Upper lobe of right lung (tissue), 1 donor: ENCODE measurements around the gene ASPSCR1. TPM values are rescaled to one million over a fixed set of nuclear protein-coding genes. Genes with fewer than 3 reads are reported as not detected.

ENCODE experiments used
- ATAC-seq: fragments of 200-7000 bp; cut with Tn5 transposase; one replicate; pipeline ENCODE4 v1.9.1; 2020; ENCODE audit warnings: mild to moderate bottlenecking, moderate library complexity
- DNase-seq: peaks from one replicate; pipeline ENCODE4 v3.0.0-alpha.2; 2020
- H3K27ac ChIP-seq: fragments of 200-600 bp; one replicate; pipeline ENCODE4 v1.8.0; 2022
- H3K27me3 ChIP-seq: fragments of 200-600 bp; one replicate; pipeline ENCODE4 v1.8.0; 2022; ENCODE audit warnings: mild to moderate bottlenecking
- H3K36me3 ChIP-seq: fragments of 200-600 bp; one replicate; pipeline ENCODE4 v1.8.0; 2022
- H3K4me1 ChIP-seq: fragments of 200-600 bp; one replicate; pipeline ENCODE4 v1.8.0; 2022
- H3K4me3 ChIP-seq: fragments of 200-600 bp; one replicate; pipeline ENCODE4 v1.8.0; 2022; ENCODE audit warnings: mild to moderate bottlenecking
- H3K9me3 ChIP-seq: fragments of 200-600 bp; one replicate; pipeline ENCODE4 v1.8.0; 2022
- intact Hi-C: fragments of 100-400 bp; cut with DNase I; formaldehyde crosslinking; loops from one replicate; pipeline ENCODE4 v1.11.0; 2022
- total RNA-seq: library from RNA; stranded (reverse); fragmentation: NEBNext Ultra II Directional; extraction: Animal tissue kit (Norgen Biotek cat#: 25700); gene quantifications from one replicate; pipeline ENCODE4 v1.2.1, GENCODE V29; 2021
- TF ChIP-seq, protein P1 (sequence below): fragments of 200-600 bp; IDR thresholded peaks from one replicate; pipeline ENCODE4 v1.8.0; 2022; ENCODE audit warnings: antibody characterized with exemption
- donor health status: DM: no; HTN: yes; CAD: no; lungs with severe emphysema.

Gene ASPSCR1
- total RNA-seq, 1 donor from 2014 or later: 50.3 TPM

DNA sequence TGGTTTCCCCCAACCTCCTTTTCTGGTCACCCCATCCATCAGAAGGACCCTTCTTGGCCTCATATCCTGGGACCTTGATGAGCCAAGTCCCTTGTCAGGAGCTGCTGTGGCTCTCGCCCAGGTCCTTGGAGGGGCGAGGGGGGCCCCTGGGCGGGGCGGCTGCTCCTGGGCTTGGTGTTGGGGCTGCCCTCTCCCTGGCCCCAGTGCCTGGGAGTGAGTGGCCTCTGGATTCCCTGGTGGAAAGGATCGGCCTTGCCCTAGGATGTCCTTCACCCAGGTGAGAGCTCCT lies 10.2 kb upstream of the ASPSCR1 start:
- peaks cover 6% of the 10 kb centered on the region for H3K27me3 ChIP-seq
- no peaks in the 10 kb centered on the region for H3K9me3 ChIP-seq
- intact Hi-C loops: loop anchor here (10.0 kb wide), 1 partner anchor 188 kb away; no protein-coding TSS in a partner anchor
- no peaks in the 10 kb centered on the region for H3K36me3 ChIP-seq
- ATAC-seq (peak; percentile 1), DNase-seq (no peak)
- peak overlapping the region; percentile 37 for H3K27ac ChIP-seq
- TF ChIP-seq, protein P1, sequence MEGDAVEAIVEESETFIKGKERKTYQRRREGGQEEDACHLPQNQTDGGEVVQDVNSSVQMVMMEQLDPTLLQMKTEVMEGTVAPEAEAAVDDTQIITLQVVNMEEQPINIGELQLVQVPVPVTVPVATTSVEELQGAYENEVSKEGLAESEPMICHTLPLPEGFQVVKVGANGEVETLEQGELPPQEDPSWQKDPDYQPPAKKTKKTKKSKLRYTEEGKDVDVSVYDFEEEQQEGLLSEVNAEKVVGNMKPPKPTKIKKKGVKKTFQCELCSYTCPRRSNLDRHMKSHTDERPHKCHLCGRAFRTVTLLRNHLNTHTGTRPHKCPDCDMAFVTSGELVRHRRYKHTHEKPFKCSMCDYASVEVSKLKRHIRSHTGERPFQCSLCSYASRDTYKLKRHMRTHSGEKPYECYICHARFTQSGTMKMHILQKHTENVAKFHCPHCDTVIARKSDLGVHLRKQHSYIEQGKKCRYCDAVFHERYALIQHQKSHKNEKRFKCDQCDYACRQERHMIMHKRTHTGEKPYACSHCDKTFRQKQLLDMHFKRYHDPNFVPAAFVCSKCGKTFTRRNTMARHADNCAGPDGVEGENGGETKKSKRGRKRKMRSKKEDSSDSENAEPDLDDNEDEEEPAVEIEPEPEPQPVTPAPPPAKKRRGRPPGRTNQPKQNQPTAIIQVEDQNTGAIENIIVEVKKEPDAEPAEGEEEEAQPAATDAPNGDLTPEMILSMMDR: no peak
- peaks cover 23% of the 10 kb centered on the region for H3K4me1 ChIP-seq
- H3K4me3 ChIP-seq: peak overlapping the region; percentile 17

DNA sequence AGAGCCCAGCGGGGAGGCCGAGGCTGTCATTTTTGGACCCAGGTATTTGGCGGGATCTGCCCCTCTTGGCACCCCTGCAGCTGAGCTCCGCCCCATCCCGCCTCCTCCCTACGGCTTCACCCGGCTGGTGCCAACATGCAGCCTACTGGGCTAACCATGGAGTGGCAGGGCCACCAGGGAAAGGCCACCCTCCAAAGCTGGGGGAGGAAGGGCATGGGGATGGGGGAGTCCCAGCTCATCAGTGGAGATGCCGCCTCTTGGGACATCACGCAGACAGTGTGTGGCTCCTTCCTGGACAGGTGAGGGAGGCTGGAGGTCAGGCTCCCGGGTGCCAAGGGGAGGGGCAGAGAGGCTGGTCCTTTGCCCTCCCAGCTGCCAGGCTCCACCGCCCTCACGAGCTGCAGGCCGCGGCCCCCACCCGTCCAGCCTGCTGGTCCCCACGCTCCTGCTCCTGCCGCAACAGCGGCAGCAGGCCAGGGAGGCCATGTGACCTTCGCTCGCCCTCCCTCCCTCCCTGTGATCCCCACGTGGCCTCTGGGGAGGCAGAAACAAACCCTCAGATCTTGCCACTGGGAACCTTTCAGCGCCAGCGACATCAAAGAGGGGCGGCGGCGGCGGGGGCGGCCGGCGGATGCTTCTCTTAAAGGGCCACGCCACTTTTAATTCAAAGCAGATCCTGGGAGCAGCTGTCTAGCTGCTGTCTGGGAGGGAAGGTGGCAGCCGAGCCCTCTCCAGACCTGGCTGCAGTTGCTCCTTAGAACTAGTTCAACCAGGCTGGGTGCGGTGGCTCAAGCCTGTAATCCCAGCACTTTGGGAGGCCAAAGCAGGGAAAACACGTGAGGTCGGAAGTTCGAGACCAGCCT lies 9.7 kb upstream of the ASPSCR1 start:
- DNase-seq (peak; percentile 93), ATAC-seq (peak; percentile 92)
- intact Hi-C loops: loop anchor here (10.0 kb wide), 1 partner anchor 187 kb away; no protein-coding TSS in a partner anchor
- TF ChIP-seq, protein P1: no peak
- H3K27me3 ChIP-seq: peaks cover under 1% of the 10 kb centered on the region
- peaks cover 23% of the 10 kb centered on the region for H3K4me1 ChIP-seq
- H3K27ac ChIP-seq: peak overlapping the region; percentile 37
- H3K4me3 ChIP-seq: peak overlapping the region; percentile 17
- H3K36me3 ChIP-seq: no peaks in the 10 kb centered on the region
- H3K9me3 ChIP-seq: no peaks in the 10 kb centered on the region

DNA sequence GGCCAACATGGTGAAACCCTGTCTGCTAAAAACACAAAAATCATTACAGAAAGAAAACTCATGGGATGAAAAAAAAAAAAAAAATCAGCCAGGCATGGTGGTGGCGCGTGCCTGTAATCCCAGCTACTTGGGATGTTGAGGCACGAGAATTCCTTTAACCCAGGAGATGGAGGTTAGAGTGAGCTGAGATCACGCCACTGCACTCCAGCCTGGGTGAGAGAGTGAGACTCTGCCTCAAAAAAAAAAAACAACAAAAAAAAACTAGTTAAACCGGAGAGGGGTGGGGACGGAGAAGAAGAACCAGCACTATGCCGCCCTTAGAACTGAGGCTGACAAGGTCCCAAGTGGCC lies 9.1 kb upstream of the ASPSCR1 start:
- Histone ChIP-seq H3K27me3 (no peaks in the 10 kb centered on the region), H3K4me3 (peak overlapping the region; percentile 17), H3K36me3 (no peaks in the 10 kb centered on the region), H3K4me1 (peaks cover 23% of the 10 kb centered on the region), H3K9me3 (peaks cover 1% of the 10 kb centered on the region), H3K27ac (no peak overlapping the region)
- no peak for ATAC-seq
- DNase-seq: no peak
- TF ChIP-seq, protein P1: no peak
- intact Hi-C loops: loop anchor here (10.0 kb wide), 1 partner anchor 186 kb away; no protein-coding TSS in a partner anchor

DNA sequence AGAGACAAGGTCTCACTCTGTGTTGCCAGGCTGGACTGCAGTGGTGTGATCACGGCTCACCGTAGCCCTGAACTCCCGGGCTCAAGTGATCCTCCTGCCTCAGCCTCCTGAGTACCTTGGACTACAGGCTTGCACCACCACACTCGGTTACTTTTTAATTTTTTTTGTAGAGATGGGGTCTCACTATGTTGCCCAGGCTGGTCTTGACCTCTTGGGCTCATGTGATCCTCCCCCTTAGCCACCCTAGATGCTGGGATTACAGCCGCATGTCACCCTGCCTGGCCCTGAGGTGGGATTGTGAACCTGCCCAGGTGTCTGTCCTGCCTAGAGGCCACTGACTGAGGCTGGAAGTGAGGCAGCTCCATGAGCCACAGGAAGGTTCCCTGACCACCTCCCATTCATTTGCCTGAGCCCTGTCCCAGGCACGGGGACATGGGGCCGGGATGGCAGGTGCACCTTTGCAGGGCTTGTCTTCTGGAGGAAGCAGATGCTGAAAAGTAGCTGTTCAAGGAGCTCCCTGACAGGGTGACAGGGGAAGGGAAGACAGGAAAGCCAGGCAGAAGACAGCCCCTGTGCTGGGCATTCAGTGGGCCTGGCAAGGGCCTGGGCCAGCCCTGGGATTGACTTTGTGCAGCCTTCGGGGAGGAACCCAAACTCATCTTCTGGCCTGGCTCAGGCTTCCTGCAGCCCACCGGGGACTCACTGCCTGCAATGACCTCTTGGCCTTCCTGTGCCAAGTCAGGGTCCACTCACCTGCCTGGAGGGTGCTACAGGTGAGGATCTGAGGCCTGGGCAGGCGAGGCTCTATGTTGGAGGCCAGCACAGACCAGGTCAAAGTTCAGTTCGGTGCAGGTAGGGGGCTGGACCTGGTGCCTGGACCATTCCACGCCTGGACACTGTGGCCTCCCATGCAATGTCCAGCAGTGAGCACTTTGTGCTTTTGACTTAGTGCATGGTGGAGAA lies 8.3 kb upstream of the ASPSCR1 start:
- Histone ChIP-seq H3K4me3 (no peak overlapping the region), H3K9me3 (peaks cover 6% of the 10 kb centered on the region), H3K36me3 (no peaks in the 10 kb centered on the region), H3K27me3 (no peaks in the 10 kb centered on the region), H3K27ac (no peak overlapping the region), H3K4me1 (peaks cover 23% of the 10 kb centered on the region)
- no peak for ATAC-seq
- DNase-seq: no peak
- intact Hi-C loops: loop anchor here (10.0 kb wide), 1 partner anchor 186 kb away; no protein-coding TSS in a partner anchor
- TF ChIP-seq, protein P1: no peak

DNA sequence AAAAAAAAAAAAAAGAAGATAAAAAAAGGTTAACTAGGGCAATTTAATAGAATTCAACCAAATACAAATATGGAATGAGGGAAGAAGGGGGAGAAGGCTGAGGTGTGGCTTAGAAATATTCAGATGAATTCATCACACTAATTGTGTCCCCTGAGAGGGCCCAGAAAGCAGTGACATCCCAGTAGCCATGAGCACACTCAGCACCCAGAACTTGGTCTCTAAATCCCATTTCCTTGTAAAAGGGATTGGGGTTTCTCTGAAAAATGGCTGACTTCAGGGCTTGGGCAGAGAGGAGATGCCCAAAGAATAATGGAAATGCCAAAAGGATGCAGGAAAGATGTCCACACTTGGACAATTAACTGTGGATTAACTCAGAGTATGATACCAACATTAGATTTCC lies 4.0 kb upstream of the ASPSCR1 start:
- Histone ChIP-seq H3K4me1 (peaks cover 14% of the 10 kb centered on the region), H3K36me3 (no peaks in the 10 kb centered on the region), H3K27me3 (no peaks in the 10 kb centered on the region), H3K9me3 (peaks cover 6% of the 10 kb centered on the region), H3K4me3 (no peak overlapping the region), H3K27ac (no peak overlapping the region)
- no peak for DNase-seq
- no peak for ATAC-seq
- TF ChIP-seq, protein P1: no peak
- intact Hi-C loops: no loop called here
